Small intestine (tissue), 7 donors: ENCODE data around the gene FILIP1. TPM values are rescaled to one million over a fixed set of nuclear protein-coding genes. Genes with fewer than 3 reads are reported as not detected.
A peak's percentile ranks its signal among the peaks of the same experiment; 100 is the strongest.

ENCODE experiments used
- DNase-seq, 2 donors: peaks; one replicate each; pipeline versions ENCODE4 v3.0.0 to v3.0.0-alpha.2; 2013
- FAIRE-seq: peaks from 2 replicates; lab custom pipeline; 2012; peaks lifted over from hg19 to GRCh38; lab: Jason Lieb, UNC
- H3K27ac ChIP-seq, 3 donors: one replicate each; pipeline ENCODE4 v1.5.1; 2013; ENCODE audit warnings: low read length in 2 of 3, mild to moderate bottlenecking in 2 of 3, control low read depth in 1 of 3, inconsistent platforms in 1 of 3, low read depth in 1 of 3, moderate library complexity in 1 of 3
- H3K27me3 ChIP-seq, 3 donors: one replicate each; pipeline ENCODE4 v1.6.1; 2013; ENCODE audit warnings: low read length in 3 of 3, inconsistent platforms in 1 of 3; ENCODE audit not compliant: control insufficient read depth in 3 of 3, insufficient read depth in 3 of 3
- H3K36me3 ChIP-seq, 3 donors: one replicate each; pipeline ENCODE4 v1.6.1; 2013; ENCODE audit warnings: low read length in 3 of 3, inconsistent platforms in 1 of 3, low read depth in 1 of 3, mild to moderate bottlenecking in 1 of 3, moderate library complexity in 1 of 3; ENCODE audit not compliant: control insufficient read depth in 3 of 3, insufficient read depth in 2 of 3
- H3K4me1 ChIP-seq, 3 donors: one replicate each; pipeline ENCODE4 v1.6.1; 2013; ENCODE audit warnings: low read length in 2 of 3, inconsistent platforms in 1 of 3, low read depth in 1 of 3, mild to moderate bottlenecking in 1 of 3, moderate library complexity in 1 of 3; ENCODE audit not compliant: control insufficient read depth in 3 of 3, insufficient read depth in 2 of 3
- H3K4me3 ChIP-seq, 3 donors: one replicate each; pipeline ENCODE4 v1.5.1; 2013; ENCODE audit warnings: low read length in 3 of 3, control low read depth in 1 of 3, inconsistent platforms in 1 of 3, low read depth in 1 of 3, mild to moderate bottlenecking in 1 of 3, moderate library complexity in 1 of 3
- H3K9me3 ChIP-seq, 2 donors: one replicate each; pipeline ENCODE4 v1.6.1; 2013; ENCODE audit warnings: low read depth in 1 of 2, low read length in 1 of 2; ENCODE audit not compliant: control insufficient read depth in 2 of 2, insufficient read depth in 1 of 2
- WGBS, 3 donors: extraction: QIAGEN DNeasy Blood & Tissue Kit; methylation state at CpG; one replicate each; pipeline ENCODE4 v1.1.7; 2013; 5-methylcytosine and 5-hydroxymethylcytosine counted together
- polyA plus RNA-seq, 4 donors: library from polyadenylated mRNA; stranded (reverse) in 3 of 4; unstranded in 1 of 4; fragments of 200-250 nt in 3 of 4; fragments of 120-200 nt in 1 of 4; gene quantifications; one replicate each; pipeline versions ENCODE4 v1.2.1 to v1.2.3, GENCODE V29; 2013
- donor health status: healthy with polysubstance abuse.
- donor health status: control.
- donor health status: control.
- donor health status: Bipolar disorder and iron deficiency.
- donor health status: healthy.

FILIP1 gene
- polyA plus RNA-seq, 4 donors, result 0.54 to 1.8 (median 1.4) TPM; not detected in 1

DNA sequence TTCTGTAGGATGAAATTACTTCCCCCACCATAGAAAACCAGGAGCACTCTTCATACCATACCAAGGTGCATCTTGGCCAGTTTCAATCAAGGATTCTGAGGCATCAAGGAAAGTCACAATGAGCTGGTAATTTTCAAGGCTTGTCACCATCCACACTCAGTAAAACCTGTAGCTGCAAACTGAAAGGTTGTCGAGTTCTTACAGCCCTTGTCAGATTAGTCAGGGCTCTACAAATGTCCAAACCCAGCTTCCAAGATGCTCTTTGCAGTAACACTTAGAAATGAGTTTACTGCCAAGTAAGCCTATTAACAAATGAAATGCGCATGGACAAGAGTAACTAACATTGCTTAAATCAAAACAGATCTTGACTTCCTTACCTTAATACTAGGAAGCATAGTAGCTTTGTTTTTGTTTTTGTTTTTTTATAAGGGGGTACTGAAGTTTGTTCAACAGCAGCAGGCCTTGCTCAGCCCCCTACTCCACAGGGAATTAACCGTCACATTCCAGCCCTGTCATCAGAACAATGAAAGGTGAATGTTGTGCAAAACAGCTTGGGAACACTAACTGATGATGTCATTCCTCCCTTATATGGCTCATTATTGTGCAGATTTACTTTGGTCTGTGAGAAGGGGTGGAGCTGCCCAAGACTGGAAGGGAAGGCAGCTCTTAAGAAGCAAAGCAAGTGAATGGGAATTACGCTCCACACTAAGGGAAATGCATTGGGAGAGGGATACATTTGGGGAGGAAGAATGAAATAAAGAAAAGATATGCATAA, 159.1 kb downstream of the FILIP1 start:
- H3K4me3 ChIP-seq, result no peak overlapping the region
- DNase-seq (peak in 1 of 2 donors; percentile 9), FAIRE-seq (no peak)
- no peaks in the 10 kb centered on the region for H3K27me3 ChIP-seq
- no peaks in the 10 kb centered on the region for H3K4me1 ChIP-seq
- WGBS, 3 donors, result 50 to 65% (median 64%) methylated on average over 4 of the region's 4 CpGs
- H3K36me3 ChIP-seq, result no peaks in the 10 kb centered on the region
- no peaks in the 10 kb centered on the region for H3K9me3 ChIP-seq
- H3K27ac ChIP-seq, result peak overlapping the region in 1 of 3 donors; percentile 5

DNA sequence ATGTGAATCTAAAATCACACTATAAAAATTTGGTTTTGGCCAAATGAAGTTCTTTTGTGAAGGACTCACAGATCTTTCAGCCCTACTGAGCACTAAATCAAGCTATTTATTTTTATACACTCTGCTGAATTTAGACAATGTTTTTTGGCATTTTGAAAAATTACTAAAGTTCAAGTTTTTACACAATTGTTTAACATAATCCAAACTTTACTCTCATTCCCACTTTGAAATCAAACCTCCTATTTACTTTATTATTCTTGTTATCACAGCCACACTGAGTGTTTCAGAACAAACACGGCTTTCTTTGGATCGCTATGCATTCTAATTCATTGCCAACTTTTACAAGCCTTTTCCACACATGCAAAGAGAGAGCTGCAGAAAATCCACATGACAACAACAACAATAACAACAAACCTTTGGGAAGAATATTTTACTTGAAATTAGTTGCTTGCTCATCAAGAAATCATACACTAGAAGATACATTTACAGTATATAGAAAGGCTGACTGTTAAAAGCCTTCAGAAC, 159.9 kb downstream of the FILIP1 start:
- no peak overlapping the region for H3K4me3 ChIP-seq
- WGBS, 3 donors, result 50 to 58% (median 56%) methylated on average over 2 of the region's 2 CpGs
- H3K9me3 ChIP-seq, result no peaks in the 10 kb centered on the region
- no peak overlapping the region for H3K27ac ChIP-seq
- FAIRE-seq, result no peak
- no peaks in the 10 kb centered on the region for H3K36me3 ChIP-seq
- H3K4me1 ChIP-seq, result no peaks in the 10 kb centered on the region
- no peaks in the 10 kb centered on the region for H3K27me3 ChIP-seq
- no peak for DNase-seq

DNA sequence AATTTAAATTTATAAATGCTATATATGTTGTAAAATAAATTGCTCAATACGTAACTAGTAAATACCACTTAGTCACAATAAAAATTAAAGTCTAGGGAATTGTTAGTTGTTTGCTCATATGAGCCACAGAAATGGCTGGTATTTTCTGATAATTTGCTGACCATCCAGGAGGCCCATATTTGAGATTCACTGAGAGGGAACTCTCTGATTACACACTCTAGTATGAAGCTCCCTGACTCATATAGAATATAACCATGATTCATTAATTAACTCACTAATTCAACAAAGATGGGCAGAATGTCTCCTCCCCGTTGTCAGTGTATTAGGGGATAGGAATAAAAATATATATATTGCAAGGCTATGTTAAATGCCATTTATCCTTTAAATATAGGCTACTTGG, 162.4 kb downstream of the FILIP1 start:
- H3K9me3 ChIP-seq, result no peaks in the 10 kb centered on the region
- no peak for DNase-seq
- no peak for FAIRE-seq

DNA sequence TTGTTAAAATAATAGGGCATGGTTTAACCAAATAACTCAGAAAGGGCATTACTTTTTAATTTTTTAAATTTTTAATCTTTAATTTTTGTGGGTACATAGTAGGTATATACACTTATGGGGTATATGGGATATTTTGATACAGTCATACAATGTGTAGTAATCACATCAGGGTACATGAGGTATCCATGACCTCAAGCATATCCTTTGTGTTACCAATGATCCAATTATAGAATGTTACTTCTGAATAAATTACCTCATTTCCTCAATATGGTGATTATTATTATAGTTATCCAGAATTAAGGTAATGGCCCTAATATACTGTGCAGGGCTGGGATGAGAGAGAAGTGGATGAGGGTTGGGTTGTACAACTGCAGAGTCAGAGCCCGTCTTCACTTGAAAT, 163.9 kb downstream of the FILIP1 start:
- H3K36me3 ChIP-seq, result no peaks in the 10 kb centered on the region
- WGBS, 3 donors, result 90 to 97% (median 95%) methylated on average over 1 of the region's 1 CpG
- no peak overlapping the region for H3K4me3 ChIP-seq
- H3K27me3 ChIP-seq, result no peaks in the 10 kb centered on the region
- H3K9me3 ChIP-seq, result no peaks in the 10 kb centered on the region
- no peak for DNase-seq
- H3K4me1 ChIP-seq, result no peaks in the 10 kb centered on the region
- no peak for FAIRE-seq
- H3K27ac ChIP-seq, result no peak overlapping the region

More for the DNA sequence above, 162.4 kb downstream of the FILIP1 start:
- Histone ChIP-seq H3K27ac (no peak overlapping the region), H3K4me1 (no peaks in the 10 kb centered on the region), H3K4me3 (no peak overlapping the region), H3K27me3 (no peaks in the 10 kb centered on the region), H3K36me3 (no peaks in the 10 kb centered on the region)
- WGBS, 3 donors, result 82 to 87% (median 86%) methylated on average over 2 of the region's 2 CpGs

DNA sequence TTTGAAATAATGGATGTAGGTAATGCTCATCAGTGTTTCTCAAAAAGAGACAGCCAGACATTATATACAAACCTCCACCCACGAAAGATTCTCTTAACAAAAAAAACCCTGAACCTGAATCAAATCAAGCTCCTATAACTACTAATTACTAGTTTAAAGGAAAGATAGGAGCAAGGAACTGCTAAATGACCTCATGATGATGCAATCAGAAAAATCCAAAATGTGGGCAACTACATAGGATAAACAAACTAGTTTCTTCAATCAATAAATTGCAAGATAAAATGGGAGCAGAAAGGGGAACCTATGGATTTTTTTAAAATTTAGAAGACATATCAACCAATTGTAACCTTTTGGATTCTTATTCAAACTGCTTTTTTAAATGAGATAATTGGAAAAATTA, 165.8 kb downstream of the FILIP1 start:
- 61 to 82% (median 73%) methylated on average over 1 of the region's 1 CpG for WGBS, 3 donors
- no peak for FAIRE-seq
- H3K4me1 ChIP-seq, result no peaks in the 10 kb centered on the region
- no peak for DNase-seq
- H3K27me3 ChIP-seq, result no peaks in the 10 kb centered on the region
- H3K27ac ChIP-seq, result no peak overlapping the region
- H3K4me3 ChIP-seq, result no peak overlapping the region
- peaks cover 0 to 4% of the 10 kb centered on the region in 2 donors for H3K9me3 ChIP-seq
- H3K36me3 ChIP-seq, result no peaks in the 10 kb centered on the region

DNA sequence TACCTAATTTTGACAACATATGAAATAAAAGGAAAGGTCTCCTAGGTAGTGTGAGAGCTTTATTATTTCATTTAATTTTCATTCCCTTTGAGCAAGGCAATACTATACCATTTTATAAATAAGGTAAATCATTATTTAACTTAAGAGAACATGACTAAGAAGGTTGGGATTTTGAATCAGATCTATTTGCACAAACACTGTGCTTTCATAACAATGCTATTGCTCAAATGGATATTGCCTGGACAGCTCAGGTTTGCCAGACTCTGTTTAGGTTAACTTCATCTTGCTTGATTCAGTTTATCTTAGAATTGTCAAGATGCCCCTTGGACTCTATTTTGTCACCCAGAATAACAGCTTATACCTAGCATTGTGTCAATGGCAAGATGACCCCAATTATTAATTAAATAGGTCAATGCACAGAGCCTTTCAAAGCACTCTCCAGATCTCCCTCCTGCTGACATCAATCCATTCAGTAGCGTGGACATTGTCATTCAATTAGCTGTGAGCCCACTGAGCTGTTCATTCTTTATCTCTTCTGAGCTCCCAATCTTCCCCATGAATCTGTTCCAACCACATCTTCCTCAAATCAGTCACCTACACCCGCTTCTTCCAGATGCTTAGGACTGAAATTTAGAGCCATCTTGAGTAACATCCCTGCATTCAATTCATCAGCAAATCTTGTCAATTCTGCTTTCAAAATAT, 166.9 kb downstream of the FILIP1 start:
- FAIRE-seq, result no peak
- peaks cover 0 to 4% of the 10 kb centered on the region in 2 donors for H3K9me3 ChIP-seq

DNA sequence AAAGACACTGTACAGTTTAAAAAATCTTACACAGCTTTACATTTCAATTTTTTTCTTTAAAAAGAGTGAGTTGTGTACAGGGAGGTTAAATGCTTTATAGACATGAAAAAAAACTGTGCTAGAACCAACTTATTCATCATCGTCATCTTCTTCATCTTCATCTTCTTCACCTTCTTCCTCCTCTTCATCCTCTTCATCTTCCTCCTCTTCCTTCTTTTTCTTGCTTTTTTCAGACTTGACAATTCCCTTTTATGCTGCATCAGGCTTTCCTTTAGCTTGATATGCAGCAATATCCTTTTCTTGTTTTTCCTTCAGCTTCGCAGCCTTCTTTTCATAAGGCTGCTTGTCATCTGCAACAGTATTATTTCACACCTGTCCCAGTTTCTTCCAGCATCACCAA, 174.7 kb downstream of the FILIP1 start:
- H3K36me3 ChIP-seq, result no peaks in the 10 kb centered on the region
- H3K9me3 ChIP-seq, result peaks cover 0 to 4% of the 10 kb centered on the region in 2 donors
- no peak overlapping the region for H3K4me3 ChIP-seq
- no peaks in the 10 kb centered on the region for H3K27me3 ChIP-seq
- FAIRE-seq (no peak), DNase-seq (no peak)
- 48 to 72% (median 64%) methylated on average over 2 of the region's 2 CpGs for WGBS, 3 donors
- no peaks in the 10 kb centered on the region for H3K4me1 ChIP-seq
- no peak overlapping the region for H3K27ac ChIP-seq

More for the DNA sequence above, 166.9 kb downstream of the FILIP1 start:
- no peaks in the 10 kb centered on the region for H3K27me3 ChIP-seq
- no peaks in the 10 kb centered on the region for H3K36me3 ChIP-seq
- no peak overlapping the region for H3K4me3 ChIP-seq
- no peak overlapping the region for H3K27ac ChIP-seq
- 72 to 77% (median 74%) methylated on average over 2 of the region's 2 CpGs for WGBS, 3 donors
- no peak for DNase-seq
- no peaks in the 10 kb centered on the region for H3K4me1 ChIP-seq

DNA sequence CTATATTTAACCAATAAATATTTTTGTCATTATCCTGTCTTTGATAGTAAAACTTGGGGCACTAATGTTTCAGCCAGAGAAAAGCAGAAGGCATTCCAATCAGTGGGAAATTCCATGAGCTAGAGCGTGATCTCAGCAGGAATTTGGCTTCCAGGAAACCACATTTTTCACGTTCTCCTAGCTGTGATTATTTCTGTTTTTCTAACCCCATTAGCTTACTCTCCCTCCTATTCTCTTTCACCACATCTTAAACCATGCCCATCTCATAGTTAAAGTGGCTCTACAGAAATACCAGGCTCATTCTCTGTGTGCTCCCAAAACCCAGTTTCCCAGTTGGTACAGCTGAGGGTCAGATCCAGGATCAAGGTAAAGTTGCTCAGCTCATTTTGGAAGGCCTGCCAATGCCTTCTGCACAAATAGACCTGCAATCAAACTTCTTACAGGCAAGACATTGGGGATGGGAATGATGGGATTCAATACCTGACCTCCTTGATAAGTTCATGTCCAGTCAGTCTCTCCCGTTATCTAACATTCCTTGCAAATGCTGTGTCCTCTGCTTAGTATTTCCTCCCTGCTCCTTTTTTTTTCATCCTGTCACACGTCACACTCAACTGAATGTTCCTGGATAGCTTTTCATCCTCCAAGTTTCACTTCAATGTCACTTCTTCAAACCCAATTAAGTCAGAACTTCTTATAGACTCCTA, 175.9 kb downstream of the FILIP1 start:
- no peaks in the 10 kb centered on the region for H3K27me3 ChIP-seq
- no peaks in the 10 kb centered on the region for H3K36me3 ChIP-seq
- no peak for DNase-seq
- H3K4me1 ChIP-seq, result no peaks in the 10 kb centered on the region
- no peak overlapping the region for H3K27ac ChIP-seq
- H3K4me3 ChIP-seq, result no peak overlapping the region
- H3K9me3 ChIP-seq, result no peaks in the 10 kb centered on the region
- no peak for FAIRE-seq
- 49 to 64% (median 61%) methylated on average over 4 of the region's 4 CpGs for WGBS, 3 donors
